ENCODE measurements around the gene NOC3L. TPM values are rescaled to one million over a fixed set of nuclear protein-coding genes. Genes with fewer than 3 reads are reported as not detected.

NOC3L gene
- total and polyA plus RNA-seq, 10 of the 15 experiments (the other 5 are each of a cell fraction or from before 2014, with no cell fraction given), result 27.8 to 51.4 (median 40.5) TPM

- 76% methylated on average over 3 of the region's 3 CpGs for WGBS (ENCODE audit: insufficient coverage, insufficient replicate concordance, low lambda C conversion rate, missing lambda C conversion rate)
- no peak overlapping the region for H2AFZ ChIP-seq (ENCODE audit: control insufficient read depth, low read depth, low read length)
- H3K27me3 ChIP-seq (replicated peaks in 1 of 2; ENCODE audit: control insufficient read depth in 2 of 2, insufficient read depth in 2 of 2, low read length in 1 of 2), result no peaks in the 10 kb centered on the region
- SMC1A ChIA-PET (ENCODE audit: uncharacterized antibody, unreplicated experiment), result no interaction called here
- no peak overlapping the region for H3K4me2 ChIP-seq (ENCODE audit: control insufficient read depth, insufficient read depth)
- in situ Hi-C loops (cut with MboI) (no loop called here), intact Hi-C loops (cut with micrococcal nuclease; ENCODE audit: unreplicated experiment) (no loop called here)
- no peaks in the 10 kb centered on the region for H3K36me3 ChIP-seq (ENCODE audit: control insufficient read depth in 2 of 2, insufficient read depth in 2 of 2, low read length in 1 of 2)
- H3K9me3 ChIP-seq (replicated peaks; ENCODE audit: control insufficient read depth, insufficient read depth, low read length), result no peaks in the 10 kb centered on the region
- H4K20me1 ChIP-seq (ENCODE audit: control insufficient read depth, insufficient read depth), result no peaks in the 10 kb centered on the region
- peaks cover 1% of the 10 kb centered on the region; the same call in 1 of the 2 replicates for H3K79me2 ChIP-seq (ENCODE audit: control insufficient read depth, insufficient read depth, low read length)
- TF ChIP-seq TBL1XR1 (IDR thresholded peaks at IDR 0.05; ENCODE audit: low read depth, low read length) (no peak), ZBTB33 (IDR thresholded peaks at IDR 0.05) (no peak), SMARCA5 (IDR thresholded peaks at IDR 0.05) (no peak), KAT2A (conservative IDR thresholded peaks at IDR 0.05; ENCODE audit: control insufficient read depth, low read depth, low read length) (no peak), NRF1 (conservative IDR thresholded peaks at IDR 0.05; ENCODE audit: low read depth, low read length) (no peak), PAX5 (IDR thresholded peaks at IDR 0.05; ENCODE audit: borderline replicate concordance, low read depth, low read length) (no peak), MTA3 (IDR thresholded peaks at IDR 0.05; ENCODE audit: borderline replicate concordance, low read length) (no peak), BHLHE40 (IDR thresholded peaks at IDR 0.05; ENCODE audit: borderline replicate concordance in 1 of 2, low read depth in 2 of 2, low read length in 1 of 2) (no peak), RB1 (IDR thresholded peaks at IDR 0.05; ENCODE audit: borderline replicate concordance) (no peak), CHD1 (IDR thresholded peaks at IDR 0.05; ENCODE audit: low read depth, low read length) (no peak), IKZF1 (conservative IDR thresholded peaks at IDR 0.05) (no peak), CHD4 (IDR thresholded peaks at IDR 0.05) (no peak), E2F4 (IDR thresholded peaks at IDR 0.05; ENCODE audit: low read depth, low read length) (no peak)
- TF ChIP-seq, protein P1, sequence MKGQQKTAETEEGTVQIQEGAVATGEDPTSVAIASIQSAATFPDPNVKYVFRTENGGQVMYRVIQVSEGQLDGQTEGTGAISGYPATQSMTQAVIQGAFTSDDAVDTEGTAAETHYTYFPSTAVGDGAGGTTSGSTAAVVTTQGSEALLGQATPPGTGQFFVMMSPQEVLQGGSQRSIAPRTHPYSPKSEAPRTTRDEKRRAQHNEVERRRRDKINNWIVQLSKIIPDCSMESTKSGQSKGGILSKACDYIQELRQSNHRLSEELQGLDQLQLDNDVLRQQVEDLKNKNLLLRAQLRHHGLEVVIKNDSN (IDR thresholded peaks at IDR 0.05; ENCODE audit: borderline replicate concordance, extremely low read length, insufficient read depth, low read depth, low read length), result no peak
- TF ChIP-seq, protein P2, sequence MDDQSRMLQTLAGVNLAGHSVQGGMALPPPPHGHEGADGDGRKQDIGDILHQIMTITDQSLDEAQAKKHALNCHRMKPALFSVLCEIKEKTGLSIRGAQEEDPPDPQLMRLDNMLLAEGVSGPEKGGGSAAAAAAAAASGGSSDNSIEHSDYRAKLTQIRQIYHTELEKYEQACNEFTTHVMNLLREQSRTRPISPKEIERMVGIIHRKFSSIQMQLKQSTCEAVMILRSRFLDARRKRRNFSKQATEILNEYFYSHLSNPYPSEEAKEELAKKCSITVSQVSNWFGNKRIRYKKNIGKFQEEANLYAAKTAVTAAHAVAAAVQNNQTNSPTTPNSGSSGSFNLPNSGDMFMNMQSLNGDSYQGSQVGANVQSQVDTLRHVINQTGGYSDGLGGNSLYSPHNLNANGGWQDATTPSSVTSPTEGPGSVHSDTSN (IDR thresholded peaks at IDR 0.05; ENCODE audit: insufficient replicate concordance, low read depth, low read length), result no peak
- no TSS peak for BruUV-seq (replicated peaks)
- no peak overlapping the region for H3K4me3 ChIP-seq
- DNase-seq (ENCODE audit: low read depth, low spot score), result no peak
- no peaks in the 10 kb centered on the region for H3K4me1 ChIP-seq (ENCODE audit: control insufficient read depth, insufficient read depth, low read length)
- CTCF ChIA-PET, result interaction anchor here (0.7 to 2.4 kb wide), 3 partner anchors 9 to 101 kb away, joined by 3 to 6 read pairs (median 4); partner anchors contain the start of gene TBC1D12
- ATAC-seq, result no peak
- H3K27ac ChIP-seq (ENCODE audit: control insufficient read depth, insufficient read depth), result no peak overlapping the region
- POLR2A ChIA-PET, result interaction anchor here (2.5 kb wide), 1 partner anchor 10 kb away, joined by 14 read pairs; the partner anchor contains the start of gene TBC1D12
- no peak overlapping the region for H3K9ac ChIP-seq (ENCODE audit: control insufficient read depth, insufficient read depth, low read length)
- FAIRE-seq, result peak; percentile 52
- RAD21 ChIA-PET (ENCODE audit: unreplicated experiment), result no interaction called here
Observed at GRCh38 chr10:94412449-94412848, 49.7 kb upstream of the NOC3L start.

All from GM12878 (cell line).